ENCODE measurements around the gene SERPIND1. TPM values are rescaled to one million over a fixed set of nuclear protein-coding genes. Genes with fewer than 3 reads are reported as not detected.

Gene SERPIND1
- total and polyA plus RNA-seq, 5 donors from 2014 or later, result 0.10 to 0.29 TPM; not detected in 3

GRCh38 chr22:20809538-20810185 lies 35.7 kb downstream of the SERPIND1 start:
- no peaks in the 10 kb centered on the region for H3K27me3 ChIP-seq (ENCODE audit: control insufficient read depth, insufficient read depth, low read length)
- H3K4me3 Mint-ChIP-seq, result no peak overlapping the region
- DNase-seq, result no peak
- no peak overlapping the region for H3K27ac Mint-ChIP-seq
- no peaks in the 10 kb centered on the region for H3K9me3 Mint-ChIP-seq
- H3K9me3 ChIP-seq (ENCODE audit: control insufficient read depth in 2 of 2, low read length in 2 of 2), result no peaks in the 10 kb centered on the region
- peaks cover 77% of the 10 kb centered on the region for H3K36me3 ChIP-seq (ENCODE audit: control insufficient read depth, insufficient read depth, low read length)
- ATAC-seq (ENCODE audit: low read depth in 2 of 2), result no peak
- peaks cover 0 to 2% (median 0%) of the 10 kb centered on the region in 4 donors for H3K4me1 Mint-ChIP-seq
- no peak overlapping the region for H3K4me3 ChIP-seq (ENCODE audit: low read depth, low read length)
- H3K4me1 ChIP-seq (ENCODE audit: control insufficient read depth, insufficient read depth, low read length, poor library complexity, severe bottlenecking), result no peaks in the 10 kb centered on the region
- no peaks in the 10 kb centered on the region for H3K27me3 Mint-ChIP-seq
- H3K36me3 Mint-ChIP-seq, result peaks cover 54% of the 10 kb centered on the region
- no peak overlapping the region for H3K27ac ChIP-seq (ENCODE audit: insufficient read depth, low read length, poor library complexity, severe bottlenecking)

- H3K4me1 Mint-ChIP-seq, result peaks cover 0 to 2% (median 0%) of the 10 kb centered on the region in 4 donors
- Histone ChIP-seq H3K27ac (ENCODE audit: insufficient read depth, low read length, poor library complexity, severe bottlenecking) (no peak overlapping the region), H3K36me3 (ENCODE audit: control insufficient read depth, insufficient read depth, low read length) (peaks cover 74% of the 10 kb centered on the region), H3K9me3 (ENCODE audit: control insufficient read depth in 2 of 2, low read length in 2 of 2) (no peaks in the 10 kb centered on the region), H3K4me1 (ENCODE audit: control insufficient read depth, insufficient read depth, low read length, poor library complexity, severe bottlenecking) (no peaks in the 10 kb centered on the region), H3K27me3 (ENCODE audit: control insufficient read depth, insufficient read depth, low read length) (no peaks in the 10 kb centered on the region), H3K4me3 (ENCODE audit: low read depth, low read length) (no peak overlapping the region)
- H3K4me3 Mint-ChIP-seq, result no peak overlapping the region
- ATAC-seq (ENCODE audit: low read depth in 2 of 2), result no peak
- no peak overlapping the region for H3K27ac Mint-ChIP-seq
- H3K36me3 Mint-ChIP-seq, result peaks cover 50% of the 10 kb centered on the region
- H3K9me3 Mint-ChIP-seq, result no peaks in the 10 kb centered on the region
- H3K27me3 Mint-ChIP-seq, result no peaks in the 10 kb centered on the region
- no peak for DNase-seq
Measured at GRCh38 chr22:20810645-20811044, 36.7 kb downstream of the SERPIND1 start.

- Mint-ChIP-seq H3K36me3 (peaks cover 47% of the 10 kb centered on the region), H3K9me3 (no peaks in the 10 kb centered on the region), H3K27me3 (no peaks in the 10 kb centered on the region), H3K27ac (no peak overlapping the region), H3K4me3 (no peak overlapping the region), H3K4me1 (peaks cover 0 to 2% (median 0%) of the 10 kb centered on the region in 4 donors)
- Histone ChIP-seq H3K9me3 (ENCODE audit: control insufficient read depth in 2 of 2, low read length in 2 of 2) (no peaks in the 10 kb centered on the region), H3K27ac (ENCODE audit: insufficient read depth, low read length, poor library complexity, severe bottlenecking) (no peak overlapping the region), H3K27me3 (ENCODE audit: control insufficient read depth, insufficient read depth, low read length) (no peaks in the 10 kb centered on the region), H3K4me1 (ENCODE audit: control insufficient read depth, insufficient read depth, low read length, poor library complexity, severe bottlenecking) (no peaks in the 10 kb centered on the region), H3K36me3 (ENCODE audit: control insufficient read depth, insufficient read depth, low read length) (peaks cover 71% of the 10 kb centered on the region), H3K4me3 (ENCODE audit: low read depth, low read length) (no peak overlapping the region)
- DNase-seq, result no peak
- ATAC-seq (ENCODE audit: low read depth in 2 of 2), result no peak
Measured at GRCh38 chr22:20811171-20811570, 37.3 kb downstream of the SERPIND1 start.

GRCh38 chr22:20811971-20812660 lies 38.2 kb downstream of the SERPIND1 start:
- Mint-ChIP-seq H3K27ac (peak overlapping the region in 2 of 3 donors; percentile 32 to 61), H3K4me1 (peaks cover 0 to 2% (median 0%) of the 10 kb centered on the region in 4 donors)
- H3K27ac ChIP-seq (ENCODE audit: insufficient read depth, low read length, poor library complexity, severe bottlenecking), result no peak overlapping the region

GRCh38 chr22:20813056-20813455 lies 39.1 kb downstream of the SERPIND1 start:
- DNase-seq (no peak), ATAC-seq (ENCODE audit: low read depth in 2 of 2) (no peak)
- H3K27me3 Mint-ChIP-seq, result no peaks in the 10 kb centered on the region
- no peak overlapping the region for H3K4me3 Mint-ChIP-seq
- no peaks in the 10 kb centered on the region for H3K9me3 ChIP-seq (ENCODE audit: control insufficient read depth in 2 of 2, low read length in 2 of 2)
- no peak overlapping the region for H3K4me3 ChIP-seq (ENCODE audit: low read depth, low read length)
- H3K4me1 ChIP-seq (ENCODE audit: control insufficient read depth, insufficient read depth, low read length, poor library complexity, severe bottlenecking), result no peaks in the 10 kb centered on the region
- no peak overlapping the region for H3K27ac ChIP-seq (ENCODE audit: insufficient read depth, low read length, poor library complexity, severe bottlenecking)
- peaks cover 0 to 2% (median 0%) of the 10 kb centered on the region in 4 donors for H3K4me1 Mint-ChIP-seq
- peaks cover 50% of the 10 kb centered on the region for H3K36me3 Mint-ChIP-seq
- H3K9me3 Mint-ChIP-seq, result no peaks in the 10 kb centered on the region
- H3K36me3 ChIP-seq (ENCODE audit: control insufficient read depth, insufficient read depth, low read length), result peaks cover 71% of the 10 kb centered on the region
- no peaks in the 10 kb centered on the region for H3K27me3 ChIP-seq (ENCODE audit: control insufficient read depth, insufficient read depth, low read length)
- no peak overlapping the region for H3K27ac Mint-ChIP-seq

More at GRCh38 chr22:20811971-20812660, 38.2 kb downstream of the SERPIND1 start:
- peaks cover 70% of the 10 kb centered on the region for H3K36me3 ChIP-seq (ENCODE audit: control insufficient read depth, insufficient read depth, low read length)
- Mint-ChIP-seq H3K27me3 (no peaks in the 10 kb centered on the region), H3K36me3 (peaks cover 53% of the 10 kb centered on the region), H3K9me3 (no peaks in the 10 kb centered on the region), H3K4me3 (no peak overlapping the region)
- no peaks in the 10 kb centered on the region for H3K27me3 ChIP-seq (ENCODE audit: control insufficient read depth, insufficient read depth, low read length)
- H3K9me3 ChIP-seq (ENCODE audit: control insufficient read depth in 2 of 2, low read length in 2 of 2), result no peaks in the 10 kb centered on the region
- no peaks in the 10 kb centered on the region for H3K4me1 ChIP-seq (ENCODE audit: control insufficient read depth, insufficient read depth, low read length, poor library complexity, severe bottlenecking)
- no peak overlapping the region for H3K4me3 ChIP-seq (ENCODE audit: low read depth, low read length)
- DNase-seq, result no peak
- ATAC-seq (ENCODE audit: low read depth in 2 of 2), result no peak

- DNase-seq (no peak), ATAC-seq (ENCODE audit: low read depth in 2 of 2) (no peak)
- Histone ChIP-seq H3K4me1 (ENCODE audit: control insufficient read depth, insufficient read depth, low read length, poor library complexity, severe bottlenecking) (no peaks in the 10 kb centered on the region), H3K27me3 (ENCODE audit: control insufficient read depth, insufficient read depth, low read length) (no peaks in the 10 kb centered on the region), H3K36me3 (ENCODE audit: control insufficient read depth, insufficient read depth, low read length) (peaks cover 76% of the 10 kb centered on the region), H3K27ac (ENCODE audit: insufficient read depth, low read length, poor library complexity, severe bottlenecking) (no peak overlapping the region), H3K4me3 (ENCODE audit: low read depth, low read length) (no peak overlapping the region), H3K9me3 (ENCODE audit: control insufficient read depth in 2 of 2, low read length in 2 of 2) (no peaks in the 10 kb centered on the region)
- H3K4me3 Mint-ChIP-seq, result no peak overlapping the region
- H3K27me3 Mint-ChIP-seq, result no peaks in the 10 kb centered on the region
- H3K27ac Mint-ChIP-seq, result no peak overlapping the region
- peaks cover 57% of the 10 kb centered on the region for H3K36me3 Mint-ChIP-seq
- H3K4me1 Mint-ChIP-seq, result peaks cover 0 to 6% (median under 1%) of the 10 kb centered on the region in 4 donors
- no peaks in the 10 kb centered on the region for H3K9me3 Mint-ChIP-seq
Measured at GRCh38 chr22:20814221-20814808, 40.4 kb downstream of the SERPIND1 start.

- H3K27ac Mint-ChIP-seq, result peak overlapping the region in 1 of 3 donors; percentile 12
- peaks cover 0 to 6% (median under 1%) of the 10 kb centered on the region in 4 donors for H3K4me1 Mint-ChIP-seq
- DNase-seq, result no peak
- H3K27me3 ChIP-seq (ENCODE audit: control insufficient read depth, insufficient read depth, low read length), result no peaks in the 10 kb centered on the region
- H3K27me3 Mint-ChIP-seq, result no peaks in the 10 kb centered on the region
- ATAC-seq (ENCODE audit: low read depth in 2 of 2), result no peak
- H3K4me3 Mint-ChIP-seq, result no peak overlapping the region
- H3K9me3 Mint-ChIP-seq, result no peaks in the 10 kb centered on the region
- peaks cover 77% of the 10 kb centered on the region for H3K36me3 ChIP-seq (ENCODE audit: control insufficient read depth, insufficient read depth, low read length)
- H3K36me3 Mint-ChIP-seq, result peaks cover 54% of the 10 kb centered on the region
- H3K9me3 ChIP-seq (ENCODE audit: control insufficient read depth in 2 of 2, low read length in 2 of 2), result no peaks in the 10 kb centered on the region
- no peak overlapping the region for H3K27ac ChIP-seq (ENCODE audit: insufficient read depth, low read length, poor library complexity, severe bottlenecking)
- no peak overlapping the region for H3K4me3 ChIP-seq (ENCODE audit: low read depth, low read length)
- no peaks in the 10 kb centered on the region for H3K4me1 ChIP-seq (ENCODE audit: control insufficient read depth, insufficient read depth, low read length, poor library complexity, severe bottlenecking)
Measured at GRCh38 chr22:20815477-20816050, 41.7 kb downstream of the SERPIND1 start.

All from CD4-positive, CD25-positive, alpha-beta regulatory T cell (primary cell).